Measurements from ENCODE around the gene CYP46A1. TPM values are rescaled to one million over a fixed set of nuclear protein-coding genes. Genes with fewer than 3 reads are reported as not detected.

The CYP46A1 gene
- total RNA-seq, 2 experiments from 2014 or later, result 0.26 to 0.33 TPM

GRCh38 chr14:99763527-99764221 lies 79.6 kb downstream of the CYP46A1 start:
- no peak for DNase-seq
- Mint-ChIP-seq H3K36me3 (no peaks in the 10 kb centered on the region), H3K4me3 (no peak overlapping the region), H3K27me3 (peaks cover 5% of the 10 kb centered on the region), H3K9me3 (no peaks in the 10 kb centered on the region), H3K27ac (no peak overlapping the region), H3K4me1 (no peaks in the 10 kb centered on the region)
- POLR2A ChIA-PET, result interaction anchor here (0.5 to 0.6 kb wide), 2 partner anchors 17 to 23 kb away, joined by 3 read pairs; no protein-coding TSS in a partner anchor
- no peak for ATAC-seq (ENCODE audit: low read depth)

- Mint-ChIP-seq H3K9me3 (no peaks in the 10 kb centered on the region), H3K27ac (no peak overlapping the region)
Measured at GRCh38 chr14:99764222-99764706, 80.2 kb downstream of the CYP46A1 start.

GRCh38 chr14:99768381-99768780 lies 84.3 kb downstream of the CYP46A1 start:
- no peak overlapping the region for H3K4me3 Mint-ChIP-seq
- DNase-seq (no peak), ATAC-seq (ENCODE audit: low read depth) (no peak)
- no peaks in the 10 kb centered on the region for H3K36me3 Mint-ChIP-seq
- H3K27ac Mint-ChIP-seq, result no peak overlapping the region
- H3K27me3 Mint-ChIP-seq, result peaks cover 13% of the 10 kb centered on the region
- H3K9me3 Mint-ChIP-seq, result no peaks in the 10 kb centered on the region
- POLR2A ChIA-PET, result interaction anchor here (0.6 kb wide), 1 partner anchor 1216 kb away, joined by 3 read pairs; no protein-coding TSS in a partner anchor
- no peaks in the 10 kb centered on the region for H3K4me1 Mint-ChIP-seq

More at GRCh38 chr14:99764222-99764706, 80.2 kb downstream of the CYP46A1 start:
- Mint-ChIP-seq H3K27me3 (peaks cover 5% of the 10 kb centered on the region), H3K4me3 (no peak overlapping the region), H3K36me3 (no peaks in the 10 kb centered on the region), H3K4me1 (no peaks in the 10 kb centered on the region)
- ATAC-seq (ENCODE audit: low read depth), result no peak
- DNase-seq, result no peak
- POLR2A ChIA-PET, result interaction anchor here (0.6 kb wide), 1 partner anchor 17 kb away, joined by 3 read pairs; no protein-coding TSS in a partner anchor

- ATAC-seq (ENCODE audit: low read depth), result no peak
- Mint-ChIP-seq H3K9me3 (no peaks in the 10 kb centered on the region), H3K27me3 (peaks cover 13% of the 10 kb centered on the region), H3K36me3 (no peaks in the 10 kb centered on the region), H3K4me1 (no peaks in the 10 kb centered on the region), H3K4me3 (no peak overlapping the region), H3K27ac (no peak overlapping the region)
- no peak for DNase-seq
- POLR2A ChIA-PET, result no interaction called here
Measured at GRCh38 chr14:99769123-99769522, 85.0 kb downstream of the CYP46A1 start.

- Mint-ChIP-seq H3K27me3 (peaks cover 15% of the 10 kb centered on the region), H3K36me3 (no peaks in the 10 kb centered on the region), H3K4me3 (no peak overlapping the region), H3K9me3 (no peaks in the 10 kb centered on the region), H3K27ac (no peak overlapping the region), H3K4me1 (peaks cover 3% of the 10 kb centered on the region)
- POLR2A ChIA-PET, result no interaction called here
- DNase-seq (no peak), ATAC-seq (ENCODE audit: low read depth) (no peak)
Measured at GRCh38 chr14:99769799-99770198, 85.7 kb downstream of the CYP46A1 start.

GRCh38 chr14:99772371-99773283 lies 88.5 kb downstream of the CYP46A1 start:
- Mint-ChIP-seq H3K9me3 (no peaks in the 10 kb centered on the region), H3K4me3 (no peak overlapping the region), H3K27me3 (peaks cover 24% of the 10 kb centered on the region), H3K4me1 (peaks cover 3% of the 10 kb centered on the region), H3K36me3 (no peaks in the 10 kb centered on the region), H3K27ac (no peak overlapping the region)
- POLR2A ChIA-PET, result no interaction called here
- ATAC-seq (ENCODE audit: low read depth), result no peak
- DNase-seq, result no peak

- H3K27ac Mint-ChIP-seq, result no peak overlapping the region
- no peaks in the 10 kb centered on the region for H3K9me3 Mint-ChIP-seq
- H3K27me3 Mint-ChIP-seq, result peaks cover 34% of the 10 kb centered on the region
- POLR2A ChIA-PET, result no interaction called here
- no peak overlapping the region for H3K4me3 Mint-ChIP-seq
- no peak for DNase-seq
- no peaks in the 10 kb centered on the region for H3K36me3 Mint-ChIP-seq
- peaks cover 3% of the 10 kb centered on the region for H3K4me1 Mint-ChIP-seq
- ATAC-seq (ENCODE audit: low read depth), result no peak
Measured at GRCh38 chr14:99773521-99774497, 89.7 kb downstream of the CYP46A1 start.

- no peak for ATAC-seq (ENCODE audit: low read depth)
- POLR2A ChIA-PET, result no interaction called here
Measured at GRCh38 chr14:99774556-99775307, 90.6 kb downstream of the CYP46A1 start.

GRCh38 chr14:99775351-99775750 lies 91.3 kb downstream of the CYP46A1 start:
- H3K27ac Mint-ChIP-seq, result no peak overlapping the region
- H3K9me3 Mint-ChIP-seq, result no peaks in the 10 kb centered on the region
- POLR2A ChIA-PET, result no interaction called here
- H3K27me3 Mint-ChIP-seq, result peaks cover 42% of the 10 kb centered on the region
- no peaks in the 10 kb centered on the region for H3K36me3 Mint-ChIP-seq
- no peak overlapping the region for H3K4me3 Mint-ChIP-seq
- H3K4me1 Mint-ChIP-seq, result peaks cover 3% of the 10 kb centered on the region
- no peak for DNase-seq
- ATAC-seq (ENCODE audit: low read depth), result no peak

More at GRCh38 chr14:99774556-99775307, 90.6 kb downstream of the CYP46A1 start:
- Mint-ChIP-seq H3K9me3 (no peaks in the 10 kb centered on the region), H3K27ac (no peak overlapping the region), H3K4me1 (peaks cover 3% of the 10 kb centered on the region), H3K4me3 (no peak overlapping the region), H3K27me3 (peaks cover 40% of the 10 kb centered on the region), H3K36me3 (no peaks in the 10 kb centered on the region)
- DNase-seq, result no peak

Other genes with a start within 250 kb of the CYP46A1 start
- gene SETD3, start 203.4 kb upstream of the CYP46A1 start, total RNA-seq, result 10 to 100 TPM; 61.9 to 64.4 TPM
- 10 to 100 TPM; 88.4 to 90.4 TPM for gene CCNK, start 202.9 kb upstream of the CYP46A1 start, total RNA-seq
- 10 to 100 TPM; 11.8 to 13.3 TPM for gene CCDC85C, start 80.1 kb upstream of the CYP46A1 start, total RNA-seq
- gene HHIPL1, start 39.2 kb upstream of the CYP46A1 start, total RNA-seq, result under 1 TPM; 0.17 TPM
- gene EML1, start 109.1 kb downstream of the CYP46A1 start, total RNA-seq, result under 1 TPM in 1 of 2 experiments, not detected in 1; 0.69 TPM